A673 (cell line): ENCODE data around the gene ECHS1. TPM values are rescaled to one million over a fixed set of nuclear protein-coding genes. Genes with fewer than 3 reads are reported as not detected.

Source experiments
- BruUV-seq: library from RNA; stranded (reverse); fragments of 400-500 nt; replicated peaks from 2 replicates; lab custom pipeline; 2021; lab: Mats Ljungman, UMichigan
- CTCF ChIA-PET: fragments of 300-600 bp; sonication (Branson Sonifier 250); formaldehyde crosslinking; loops from one replicate; lab custom pipeline; 2022; ENCODE audit warnings: antibody characterized with exemption; lab: Charles Lee
- POLR2A ChIA-PET: fragments of 300-600 bp; sonication (Branson Sonifier 250); formaldehyde crosslinking; loops from one replicate; lab custom pipeline; 2022; ENCODE audit warnings: antibody characterized with exemption; ENCODE audit not compliant: low non-redundant PET; lab: Charles Lee
- DNase-seq: peaks from one replicate; pipeline ENCODE4 v3.0.0-alpha.2; 2015; ENCODE audit warnings: low spot score
- H3K27ac ChIP-seq: fragments of 200-600 bp; sonication (generic); 2 replicates; pipeline ENCODE4 v1.5.1; 2016; ENCODE audit warnings: mixed run types, low read depth, mild to moderate bottlenecking, mixed read lengths, antibody characterized with exemption, low read length; ENCODE audit not compliant: poor library complexity, severe bottlenecking
- H3K27me3 ChIP-seq: fragments of 200-600 bp; sonication (generic); replicated peaks from 2 replicates; pipeline ENCODE4 v1.6.1; 2017; ENCODE audit warnings: mixed run types, low read depth, mild to moderate bottlenecking, mixed read lengths, antibody characterized with exemption, low read length; ENCODE audit not compliant: insufficient read depth, poor library complexity
- H3K36me3 ChIP-seq: fragments of 200-600 bp; sonication (generic); 2 replicates; pipeline ENCODE4 v1.6.1; 2016; ENCODE audit warnings: mixed run types, mild to moderate bottlenecking, mixed read lengths, antibody characterized with exemption, low read length; ENCODE audit not compliant: insufficient read depth, poor library complexity, severe bottlenecking
- H3K4me1 ChIP-seq: fragments of 200-600 bp; sonication (generic); 2 replicates; pipeline ENCODE4 v1.6.1; 2017; ENCODE audit warnings: mixed run types, mild to moderate bottlenecking, mixed read lengths, antibody characterized with exemption, low read length; ENCODE audit not compliant: insufficient read depth, poor library complexity, severe bottlenecking
- H3K4me3 ChIP-seq: fragments of 200-600 bp; sonication (generic); 2 replicates; pipeline ENCODE4 v1.5.1; 2016; ENCODE audit warnings: low read depth, mixed run types, mild to moderate bottlenecking, mixed read lengths, low read length; ENCODE audit not compliant: poor library complexity, severe bottlenecking
- H3K9me3 ChIP-seq: fragments of 200-600 bp; sonication (generic); 2 replicates; pipeline ENCODE4 v1.6.1; 2016; ENCODE audit warnings: mixed run types, low read depth, mild to moderate bottlenecking, mixed read lengths, antibody characterized with exemption, low read length; ENCODE audit not compliant: poor library complexity, severe bottlenecking
- CTCF ChIP-seq: fragments of 300-800, 200-600 bp; sonication (generic); conservative IDR thresholded peaks from 2 replicates; pipeline ENCODE4 v1.5.1; 2017; ENCODE audit warnings: low read depth, mild to moderate bottlenecking, antibody characterized with exemption, low read length, moderate library complexity, mixed read lengths
- EZH2 ChIP-seq: fragments of 200-600 bp; sonication (generic); IDR thresholded peaks from 2 replicates; pipeline ENCODE4 v1.6.1; 2017; ENCODE audit warnings: borderline replicate concordance, low read depth, mild to moderate bottlenecking, mixed read lengths, antibody characterized with exemption, low read length; ENCODE audit not compliant: poor library complexity, severe bottlenecking
- intact Hi-C: fragments of 100-400 bp; cut with micrococcal nuclease; formaldehyde crosslinking; loops from one replicate; pipeline ENCODE4 v1.10.0; 2022; ENCODE audit not compliant: unreplicated experiment
- total RNA-seq: library from RNA; stranded (reverse); gene quantifications from 2 replicates; pipeline ENCODE4 v1.2.3, GENCODE V29; 2021

Gene ECHS1
- total RNA-seq, 1 experiment from 2014 or later, result 96.3 TPM

GRCh38 chr10:133401500-133401899 is 28.3 kb upstream of the ECHS1 start:
- no peaks in the 10 kb centered on the region for H3K27me3 ChIP-seq
- no peak overlapping the region for H3K27ac ChIP-seq
- POLR2A ChIA-PET, result no interaction called here
- no TSS peak for BruUV-seq
- DNase-seq, result no peak
- no peaks in the 10 kb centered on the region for H3K9me3 ChIP-seq
- H3K36me3 ChIP-seq, result peaks cover 62% of the 10 kb centered on the region
- no peak for TF ChIP-seq CTCF
- no peak for TF ChIP-seq EZH2
- intact Hi-C loops, result no loop called here
- CTCF ChIA-PET, result no interaction called here
- H3K4me3 ChIP-seq, result no peak overlapping the region
- H3K4me1 ChIP-seq, result no peaks in the 10 kb centered on the region

GRCh38 chr10:133400624-133401424 is 27.7 kb upstream of the ECHS1 start:
- no peaks in the 10 kb centered on the region for H3K27me3 ChIP-seq
- no peaks in the 10 kb centered on the region for H3K4me1 ChIP-seq
- DNase-seq, result no peak
- no peak for TF ChIP-seq CTCF
- no peak for TF ChIP-seq EZH2
- H3K9me3 ChIP-seq, result no peaks in the 10 kb centered on the region
- POLR2A ChIA-PET, result no interaction called here
- CTCF ChIA-PET, result no interaction called here
- peaks cover 63% of the 10 kb centered on the region for H3K36me3 ChIP-seq
- intact Hi-C loops, result no loop called here
- no TSS peak for BruUV-seq
- no peak overlapping the region for H3K4me3 ChIP-seq
- no peak overlapping the region for H3K27ac ChIP-seq

GRCh38 chr10:133399123-133399601 is 26.0 kb upstream of the ECHS1 start:
- Histone ChIP-seq H3K27me3 (no peaks in the 10 kb centered on the region), H3K27ac (no peak overlapping the region), H3K4me3 (no peak overlapping the region), H3K9me3 (no peaks in the 10 kb centered on the region), H3K4me1 (no peaks in the 10 kb centered on the region), H3K36me3 (peaks cover 58% of the 10 kb centered on the region)
- ChIA-PET CTCF (no interaction called here), POLR2A (no interaction called here)
- no peak for TF ChIP-seq EZH2
- TF ChIP-seq CTCF, result no peak
- DNase-seq, result no peak
- intact Hi-C loops, result no loop called here
- BruUV-seq, result no TSS peak
